ENCODE measurements around the gene PAPPA2. TPM values are rescaled to one million over a fixed set of nuclear protein-coding genes. Genes with fewer than 3 reads are reported as not detected.

Gene PAPPA2
- total and polyA plus RNA-seq, 9 of the 15 experiments (the other 6 are each of a cell fraction or from before 2014, with no cell fraction given) = 0.01 to 0.15 (median 0.05) TPM; not detected in 2

DNA sequence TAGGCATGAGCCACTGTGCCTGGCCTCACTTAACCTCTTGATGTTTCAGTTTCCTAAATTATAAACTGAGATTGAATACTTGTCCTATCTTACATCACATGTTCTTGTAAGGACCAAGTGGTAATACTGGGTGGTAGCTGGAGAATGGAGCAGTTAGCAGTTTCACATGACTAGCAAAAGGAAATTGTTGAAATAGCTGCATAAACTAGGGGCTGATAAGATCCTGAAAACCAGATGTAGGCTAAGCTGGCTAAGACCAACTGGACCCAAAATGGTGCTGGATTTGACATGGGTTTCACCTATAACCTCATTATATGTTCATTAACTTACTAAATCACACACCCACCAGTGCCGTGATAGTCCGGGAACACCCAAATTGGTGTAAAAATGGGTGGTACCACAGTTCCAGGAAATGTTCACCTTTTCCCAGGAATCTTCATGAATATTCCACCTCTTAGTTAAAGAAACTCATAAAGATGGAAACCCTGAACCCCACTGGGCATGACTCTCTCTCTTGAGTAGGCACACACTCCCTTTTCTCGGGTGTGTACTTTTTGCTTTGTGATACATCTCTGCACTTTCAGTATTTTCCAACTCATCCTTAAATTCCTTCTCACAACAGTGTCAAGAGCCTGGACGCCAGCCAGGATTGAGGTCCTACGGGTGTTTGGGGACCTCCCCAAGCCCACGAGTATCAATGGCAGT, at the start of gene PAPPA2 (continued):
- TF ChIP-seq ILF3 (IDR thresholded peaks at IDR 0.05; ENCODE audit: borderline replicate concordance) (no peak), NFYB (IDR thresholded peaks at IDR 0.05; ENCODE audit: extremely low read depth, insufficient read length) (no peak), PCBP1 (IDR thresholded peaks at IDR 0.05; ENCODE audit: low read depth, low read length, poor library complexity, severe bottlenecking) (no peak), ZNF696 (CRISPR knock-in tag; conservative IDR thresholded peaks at IDR 0.05) (no peak), ZSCAN29 (IDR thresholded peaks at IDR 0.05) (no peak), XRCC3 (IDR thresholded peaks at IDR 0.05) (no peak)
- TF ChIP-seq, protein P1, sequence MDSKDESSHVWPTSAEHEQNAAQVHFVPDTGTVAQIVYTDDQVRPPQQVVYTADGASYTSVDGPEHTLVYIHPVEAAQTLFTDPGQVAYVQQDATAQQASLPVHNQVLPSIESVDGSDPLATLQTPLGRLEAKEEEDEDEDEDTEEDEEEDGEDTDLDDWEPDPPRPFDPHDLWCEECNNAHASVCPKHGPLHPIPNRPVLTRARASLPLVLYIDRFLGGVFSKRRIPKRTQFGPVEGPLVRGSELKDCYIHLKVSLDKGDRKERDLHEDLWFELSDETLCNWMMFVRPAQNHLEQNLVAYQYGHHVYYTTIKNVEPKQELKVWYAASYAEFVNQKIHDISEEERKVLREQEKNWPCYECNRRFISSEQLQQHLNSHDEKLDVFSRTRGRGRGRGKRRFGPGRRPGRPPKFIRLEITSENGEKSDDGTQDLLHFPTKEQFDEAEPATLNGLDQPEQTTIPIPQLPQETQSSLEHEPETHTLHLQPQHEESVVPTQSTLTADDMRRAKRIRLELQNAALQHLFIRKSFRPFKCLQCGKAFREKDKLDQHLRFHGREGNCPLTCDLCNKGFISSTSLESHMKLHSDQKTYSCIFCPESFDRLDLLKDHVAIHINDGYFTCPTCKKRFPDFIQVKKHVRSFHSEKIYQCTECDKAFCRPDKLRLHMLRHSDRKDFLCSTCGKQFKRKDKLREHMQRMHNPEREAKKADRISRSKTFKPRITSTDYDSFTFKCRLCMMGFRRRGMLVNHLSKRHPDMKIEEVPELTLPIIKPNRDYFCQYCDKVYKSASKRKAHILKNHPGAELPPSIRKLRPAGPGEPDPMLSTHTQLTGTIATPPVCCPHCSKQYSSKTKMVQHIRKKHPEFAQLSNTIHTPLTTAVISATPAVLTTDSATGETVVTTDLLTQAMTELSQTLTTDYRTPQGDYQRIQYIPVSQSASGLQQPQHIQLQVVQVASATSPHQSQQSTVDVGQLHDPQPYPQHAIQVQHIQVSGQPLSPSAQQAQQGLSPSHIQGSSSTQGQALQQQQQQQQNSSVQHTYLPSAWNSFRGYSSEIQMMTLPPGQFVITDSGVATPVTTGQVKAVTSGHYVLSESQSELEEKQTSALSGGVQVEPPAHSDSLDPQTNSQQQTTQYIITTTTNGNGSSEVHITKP (IDR thresholded peaks at IDR 0.05; ENCODE audit: partially characterized antibody) = no peak
- TF ChIP-seq, protein P2, sequence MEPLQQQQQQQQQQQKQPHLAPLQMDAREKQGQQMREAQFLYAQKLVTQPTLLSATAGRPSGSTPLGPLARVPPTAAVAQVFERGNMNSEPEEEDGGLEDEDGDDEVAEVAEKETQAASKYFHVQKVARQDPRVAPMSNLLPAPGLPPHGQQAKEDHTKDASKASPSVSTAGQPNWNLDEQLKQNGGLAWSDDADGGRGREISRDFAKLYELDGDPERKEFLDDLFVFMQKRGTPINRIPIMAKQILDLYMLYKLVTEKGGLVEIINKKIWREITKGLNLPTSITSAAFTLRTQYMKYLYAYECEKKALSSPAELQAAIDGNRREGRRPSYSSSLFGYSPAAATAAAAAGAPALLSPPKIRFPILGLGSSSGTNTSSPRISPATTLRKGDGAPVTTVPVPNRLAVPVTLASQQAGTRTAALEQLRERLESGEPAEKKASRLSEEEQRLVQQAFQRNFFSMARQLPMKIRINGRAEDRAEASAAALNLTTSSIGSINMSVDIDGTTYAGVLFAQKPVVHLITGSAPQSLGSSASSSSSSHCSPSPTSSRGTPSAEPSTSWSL (CRISPR knock-in tag; IDR thresholded peaks at IDR 0.05; ENCODE audit: borderline replicate concordance) = no peak
